ENCODE results near the gene BPIFB3. TPM values are rescaled to one million over a fixed set of nuclear protein-coding genes. Genes with fewer than 3 reads are reported as not detected.

The BPIFB3 gene
- total and polyA plus RNA-seq, 2 experiments from 2014 or later, result not detected

GRCh38 chr20:33065785-33066184, 12.1 kb downstream of the BPIFB3 start:
- no peaks in the 10 kb centered on the region for H4K20me1 ChIP-seq (ENCODE audit: insufficient read depth, poor library complexity, severe bottlenecking)
- no peak overlapping the region for H2AFZ ChIP-seq
- TF ChIP-seq, protein P1, sequence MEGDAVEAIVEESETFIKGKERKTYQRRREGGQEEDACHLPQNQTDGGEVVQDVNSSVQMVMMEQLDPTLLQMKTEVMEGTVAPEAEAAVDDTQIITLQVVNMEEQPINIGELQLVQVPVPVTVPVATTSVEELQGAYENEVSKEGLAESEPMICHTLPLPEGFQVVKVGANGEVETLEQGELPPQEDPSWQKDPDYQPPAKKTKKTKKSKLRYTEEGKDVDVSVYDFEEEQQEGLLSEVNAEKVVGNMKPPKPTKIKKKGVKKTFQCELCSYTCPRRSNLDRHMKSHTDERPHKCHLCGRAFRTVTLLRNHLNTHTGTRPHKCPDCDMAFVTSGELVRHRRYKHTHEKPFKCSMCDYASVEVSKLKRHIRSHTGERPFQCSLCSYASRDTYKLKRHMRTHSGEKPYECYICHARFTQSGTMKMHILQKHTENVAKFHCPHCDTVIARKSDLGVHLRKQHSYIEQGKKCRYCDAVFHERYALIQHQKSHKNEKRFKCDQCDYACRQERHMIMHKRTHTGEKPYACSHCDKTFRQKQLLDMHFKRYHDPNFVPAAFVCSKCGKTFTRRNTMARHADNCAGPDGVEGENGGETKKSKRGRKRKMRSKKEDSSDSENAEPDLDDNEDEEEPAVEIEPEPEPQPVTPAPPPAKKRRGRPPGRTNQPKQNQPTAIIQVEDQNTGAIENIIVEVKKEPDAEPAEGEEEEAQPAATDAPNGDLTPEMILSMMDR (IDR thresholded peaks at IDR 0.05; ENCODE audit: poor library complexity), result no peak
- no peak for TF ChIP-seq EZH2phosphoT487 (IDR thresholded peaks at IDR 0.05; ENCODE audit: low read depth, severe bottlenecking, unreplicated experiment)
- no peak for TF ChIP-seq EZH2 (IDR thresholded peaks at IDR 0.05; ENCODE audit: borderline replicate concordance)
- no peaks in the 10 kb centered on the region for H3K36me3 ChIP-seq (replicated peaks; ENCODE audit: insufficient read depth, low read depth)
- H3K4me2 ChIP-seq, result no peak overlapping the region
- no peak for DNase-seq (ENCODE audit: low spot score)
- no peaks in the 10 kb centered on the region for H3K9me3 ChIP-seq (ENCODE audit: low read depth)
- WGBS (ENCODE audit: low lambda C conversion rate, missing lambda C conversion rate), result 85% methylated on average over 9 of the region's 9 CpGs
- no peaks in the 10 kb centered on the region for H3K4me1 ChIP-seq (ENCODE audit: insufficient read depth)
- H3K79me2 ChIP-seq, result no peaks in the 10 kb centered on the region
- peaks cover 12% of the 10 kb centered on the region for H3K27me3 ChIP-seq
- no peak overlapping the region for H3K4me3 ChIP-seq
- no peak overlapping the region for H3K27ac ChIP-seq
- no peaks in the 10 kb centered on the region for H3K9me2 ChIP-seq (replicated peaks; ENCODE audit: insufficient read depth)

DNA sequence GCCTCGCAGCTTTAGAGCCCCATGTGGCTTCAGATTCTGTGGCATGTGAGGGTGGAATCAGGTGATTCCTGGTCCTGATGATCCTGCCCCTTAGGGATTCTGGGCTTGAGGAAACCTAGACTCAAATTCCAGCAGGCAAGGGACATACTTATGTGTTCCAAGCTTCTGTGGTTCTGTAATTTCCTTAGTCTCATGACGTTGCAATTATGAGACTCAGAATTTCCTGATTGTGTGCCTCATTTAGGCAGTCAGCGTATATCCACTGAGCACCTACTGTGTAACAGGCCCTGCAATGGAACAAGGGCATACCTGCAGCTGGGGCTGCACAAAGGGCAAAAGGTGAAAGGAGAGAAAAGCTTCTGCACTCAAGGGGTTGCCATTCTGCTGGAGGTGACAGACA, 14.1 kb downstream of the BPIFB3 start:
- Histone ChIP-seq H3K36me3 (replicated peaks; ENCODE audit: insufficient read depth, low read depth) (no peaks in the 10 kb centered on the region), H3K4me3 (no peak overlapping the region), H3K27ac (no peak overlapping the region), H3K4me1 (ENCODE audit: insufficient read depth) (no peaks in the 10 kb centered on the region), H3K9me3 (ENCODE audit: low read depth) (no peaks in the 10 kb centered on the region), H2AFZ (no peak overlapping the region), H3K9me2 (replicated peaks; ENCODE audit: insufficient read depth) (no peaks in the 10 kb centered on the region), H3K79me2 (no peaks in the 10 kb centered on the region), H3K27me3 (peaks cover 15% of the 10 kb centered on the region), H3K4me2 (no peak overlapping the region), H4K20me1 (ENCODE audit: insufficient read depth, poor library complexity, severe bottlenecking) (no peaks in the 10 kb centered on the region)
- no peak for DNase-seq (ENCODE audit: low spot score)
- 89% methylated on average over 3 of the region's 3 CpGs for WGBS (ENCODE audit: low lambda C conversion rate, missing lambda C conversion rate)
- TF ChIP-seq EZH2 (IDR thresholded peaks at IDR 0.05; ENCODE audit: borderline replicate concordance) (no peak), EZH2phosphoT487 (IDR thresholded peaks at IDR 0.05; ENCODE audit: low read depth, severe bottlenecking, unreplicated experiment) (no peak)
- TF ChIP-seq, protein P1 (IDR thresholded peaks at IDR 0.05; ENCODE audit: poor library complexity), result no peak

- no peaks in the 10 kb centered on the region for H4K20me1 ChIP-seq (ENCODE audit: insufficient read depth, poor library complexity, severe bottlenecking)
- H3K9me3 ChIP-seq (ENCODE audit: low read depth), result no peaks in the 10 kb centered on the region
- DNase-seq (ENCODE audit: low spot score), result no peak
- H3K36me3 ChIP-seq (replicated peaks; ENCODE audit: insufficient read depth, low read depth), result no peaks in the 10 kb centered on the region
- no peaks in the 10 kb centered on the region for H3K79me2 ChIP-seq
- H3K9me2 ChIP-seq (replicated peaks; ENCODE audit: insufficient read depth), result no peaks in the 10 kb centered on the region
- no peak overlapping the region for H3K27ac ChIP-seq
- H3K4me3 ChIP-seq, result no peak overlapping the region
- H2AFZ ChIP-seq, result no peak overlapping the region
- TF ChIP-seq EZH2phosphoT487 (IDR thresholded peaks at IDR 0.05; ENCODE audit: low read depth, severe bottlenecking, unreplicated experiment), result no peak
- TF ChIP-seq, protein P1 (IDR thresholded peaks at IDR 0.05; ENCODE audit: poor library complexity), result no peak
- no peak for TF ChIP-seq EZH2 (IDR thresholded peaks at IDR 0.05; ENCODE audit: borderline replicate concordance)
- H3K4me2 ChIP-seq, result no peak overlapping the region
- no peaks in the 10 kb centered on the region for H3K4me1 ChIP-seq (ENCODE audit: insufficient read depth)
- 82% methylated on average over 12 of the region's 12 CpGs for WGBS (ENCODE audit: low lambda C conversion rate, missing lambda C conversion rate)
- H3K27me3 ChIP-seq, result peaks cover 17% of the 10 kb centered on the region
Observed at GRCh38 chr20:33068251-33068939, 14.7 kb downstream of the BPIFB3 start.
